ENCODE data around the gene SNX5.

Gene SNX5

GRCh38 chr20:17939622-17940223, 28.9 kb downstream of the SNX5 start:
- DNase-seq: no peak

GRCh38 chr20:17938871-17939619, 29.5 kb downstream of the SNX5 start:
- no peak for DNase-seq

GRCh38 chr20:17936761-17937732, 31.5 kb downstream of the SNX5 start:
- DNase-seq: no peak

- DNase-seq: no peak
Measured at GRCh38 chr20:17936286-17936760, 32.3 kb downstream of the SNX5 start.

DNA sequence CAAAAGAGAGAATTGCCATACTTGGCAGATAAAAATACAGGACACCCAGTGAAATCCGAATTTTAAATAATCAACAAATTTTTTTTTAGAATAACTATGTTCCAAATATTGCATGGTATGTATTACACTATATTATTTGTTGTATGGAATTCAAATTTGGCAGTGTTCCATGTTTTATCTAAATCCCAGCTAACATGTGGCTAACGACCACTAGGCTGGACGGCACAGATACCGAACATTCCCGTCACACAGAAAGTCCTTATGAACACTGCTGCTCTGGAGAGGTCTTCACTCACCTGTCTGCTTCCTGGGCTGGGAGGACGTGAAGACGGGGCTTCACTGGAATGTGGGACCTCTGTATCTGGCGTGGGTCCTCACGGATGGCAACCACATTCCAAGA, 32.8 kb downstream of the SNX5 start:
- no peak for DNase-seq

DNA sequence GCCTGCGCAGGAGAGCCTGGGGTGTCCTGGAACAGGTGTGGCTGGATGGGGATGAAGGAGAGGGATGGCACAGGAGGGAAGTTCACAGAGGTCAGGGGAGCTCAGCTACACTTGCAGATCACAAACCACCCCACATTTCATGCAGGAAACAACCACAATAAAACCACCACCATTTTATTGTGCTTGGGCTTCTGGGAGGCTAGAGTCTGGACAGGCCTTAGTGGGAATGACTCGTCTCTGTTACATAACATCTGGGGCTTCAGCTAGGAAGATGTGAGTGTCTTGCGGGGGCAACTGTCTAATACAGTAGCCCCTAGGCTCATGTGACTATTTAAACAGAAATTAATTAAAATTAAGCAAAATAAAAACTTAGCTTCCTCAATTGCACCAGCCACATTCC, 33.4 kb downstream of the SNX5 start:
- no peak for DNase-seq

- DNase-seq: no peak
Measured at GRCh38 chr20:17934141-17934862, 34.3 kb downstream of the SNX5 start.

DNA sequence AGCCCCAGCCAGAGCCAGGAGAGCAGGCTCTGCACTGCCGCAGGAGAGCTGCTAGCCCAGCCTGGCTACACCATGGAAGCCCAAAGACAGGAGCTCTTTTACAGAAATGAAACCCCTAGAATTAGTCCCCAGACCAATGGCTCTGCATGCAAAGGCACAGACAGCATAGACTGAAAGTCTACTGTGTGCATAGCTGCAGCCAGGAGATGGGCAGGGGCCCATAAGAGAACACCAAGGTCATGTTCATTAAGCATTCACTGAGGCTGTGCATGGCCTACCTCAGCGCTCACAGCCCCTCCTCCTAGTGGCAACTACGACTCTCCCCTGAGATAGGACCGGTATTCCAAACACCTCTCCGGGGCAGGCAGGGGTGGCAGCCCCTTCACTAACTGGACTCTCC, 34.9 kb downstream of the SNX5 start:
- no peak for DNase-seq

DNA sequence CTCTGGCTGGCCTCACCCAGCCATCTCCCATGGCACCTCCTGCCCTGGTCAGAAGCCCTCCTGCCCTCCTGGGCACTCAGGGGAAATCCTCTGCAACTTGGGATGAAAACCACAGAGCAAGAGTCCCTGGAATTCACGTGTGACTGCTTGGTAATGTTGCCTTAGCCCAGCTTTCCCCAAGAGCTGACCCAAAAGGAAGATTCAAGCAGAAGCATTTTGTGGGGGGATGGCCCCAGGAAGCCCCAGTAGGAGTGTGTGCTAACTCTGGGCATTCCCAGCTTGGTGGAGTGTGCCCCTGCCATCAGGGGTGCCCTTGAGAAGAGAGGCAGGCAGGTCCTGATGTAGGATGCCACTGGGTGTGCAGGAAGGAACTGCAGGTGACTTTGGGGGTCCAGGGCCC, 35.5 kb downstream of the SNX5 start:
- DNase-seq: no peak

DNA sequence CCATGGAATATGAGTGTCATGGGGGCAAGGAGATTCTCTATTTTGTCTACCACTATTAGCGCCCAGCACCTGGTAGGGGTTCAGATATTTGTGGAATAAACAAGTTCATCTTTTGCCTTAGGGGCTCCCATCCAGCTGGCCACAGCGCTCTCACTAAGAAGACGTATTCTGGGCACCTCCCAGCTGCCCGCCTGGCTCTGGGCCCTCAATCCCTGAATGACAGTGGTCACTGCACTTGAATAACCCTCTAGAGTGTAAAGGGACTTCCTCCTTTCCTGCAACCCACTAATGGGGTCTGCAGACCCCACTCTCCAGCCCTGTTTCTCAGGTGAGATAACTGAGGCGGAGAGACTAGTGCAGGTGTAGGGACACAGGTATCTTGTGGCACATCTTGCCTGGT, 36.2 kb downstream of the SNX5 start:
- DNase-seq: no peak

GRCh38 chr20:17931513-17931912, 37.1 kb downstream of the SNX5 start:
- DNase-seq: no peak

DNA sequence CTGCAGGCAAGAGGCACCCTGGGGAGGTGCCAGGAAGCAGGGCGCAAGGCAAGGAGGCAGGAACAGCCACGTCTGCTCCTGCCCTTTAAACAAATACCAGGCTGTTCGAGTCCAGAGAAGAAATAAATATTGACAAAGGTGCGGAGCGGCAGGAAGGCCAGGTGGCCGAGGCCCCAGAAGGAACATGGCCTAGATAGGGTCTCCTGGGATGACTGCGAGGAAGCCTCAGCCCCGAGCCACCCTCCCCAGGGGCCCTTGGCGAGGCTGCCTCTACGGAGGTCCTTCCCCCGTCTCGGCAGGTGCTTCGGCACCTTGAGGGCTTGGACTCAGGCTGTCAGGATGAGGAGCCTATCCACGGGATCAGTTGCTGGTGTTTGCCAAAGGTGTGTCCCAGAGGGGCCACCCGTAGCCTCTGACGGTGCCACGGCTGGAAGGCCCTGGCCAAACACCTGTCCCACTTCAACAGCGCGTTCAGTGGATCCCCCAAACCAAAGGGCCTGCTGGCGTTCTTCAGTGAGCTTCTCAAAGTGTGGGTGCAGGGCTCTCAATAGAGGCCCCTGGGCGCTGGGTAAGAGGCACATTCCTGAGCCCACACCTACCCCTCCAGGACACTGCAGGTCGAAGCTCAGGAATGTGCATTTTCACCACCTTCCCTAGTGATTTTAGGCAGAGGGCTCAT, 39.8 kb downstream of the SNX5 start:
- no peak for DNase-seq

DNA sequence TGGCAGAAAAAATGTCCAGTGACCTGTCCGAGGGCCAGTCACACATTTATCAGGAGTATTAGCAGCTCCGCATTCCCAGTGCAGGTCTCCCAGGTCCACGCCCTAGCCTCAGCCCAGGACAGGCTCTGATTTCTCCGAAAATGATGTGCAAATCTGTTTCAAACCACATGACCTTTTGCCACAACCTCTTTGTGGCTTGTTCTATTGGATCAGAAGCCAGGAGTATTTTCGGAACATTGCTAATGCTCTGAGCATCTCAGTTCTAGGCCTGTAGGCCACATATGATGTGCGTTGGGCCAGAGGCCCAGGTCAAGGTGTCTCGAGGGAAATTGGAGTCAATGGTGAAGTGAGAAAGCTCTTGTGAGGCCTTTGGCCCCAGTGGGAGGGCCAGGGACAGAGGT, 40.4 kb downstream of the SNX5 start:
- DNase-seq: no peak

- no peak for DNase-seq
Measured at GRCh38 chr20:17925940-17926300, 42.7 kb downstream of the SNX5 start.

GRCh38 chr20:17925141-17925939, 43.3 kb downstream of the SNX5 start:
- no peak for DNase-seq

- no peak for DNase-seq
Measured at GRCh38 chr20:17921774-17922173, 46.8 kb downstream of the SNX5 start.

DNA sequence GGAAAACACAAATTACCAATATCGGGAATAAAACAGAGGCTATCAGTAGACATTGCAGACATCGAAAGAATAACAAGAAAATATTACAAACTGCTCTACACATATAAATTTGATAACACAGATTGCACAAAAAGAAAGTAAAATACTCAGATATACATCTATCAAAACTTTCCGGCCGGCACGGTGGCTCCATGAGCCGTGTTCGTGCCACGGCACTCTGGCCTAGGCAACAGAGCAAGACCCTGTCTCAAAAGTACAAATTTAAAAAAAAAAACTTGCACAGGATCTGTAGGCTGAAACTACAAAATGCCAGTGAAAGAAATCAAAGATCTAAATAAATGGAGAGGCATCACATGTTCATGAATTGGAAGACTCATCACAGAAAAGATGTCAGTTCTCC, 49.4 kb downstream of the SNX5 start:
- DNase-seq: no peak

DNA sequence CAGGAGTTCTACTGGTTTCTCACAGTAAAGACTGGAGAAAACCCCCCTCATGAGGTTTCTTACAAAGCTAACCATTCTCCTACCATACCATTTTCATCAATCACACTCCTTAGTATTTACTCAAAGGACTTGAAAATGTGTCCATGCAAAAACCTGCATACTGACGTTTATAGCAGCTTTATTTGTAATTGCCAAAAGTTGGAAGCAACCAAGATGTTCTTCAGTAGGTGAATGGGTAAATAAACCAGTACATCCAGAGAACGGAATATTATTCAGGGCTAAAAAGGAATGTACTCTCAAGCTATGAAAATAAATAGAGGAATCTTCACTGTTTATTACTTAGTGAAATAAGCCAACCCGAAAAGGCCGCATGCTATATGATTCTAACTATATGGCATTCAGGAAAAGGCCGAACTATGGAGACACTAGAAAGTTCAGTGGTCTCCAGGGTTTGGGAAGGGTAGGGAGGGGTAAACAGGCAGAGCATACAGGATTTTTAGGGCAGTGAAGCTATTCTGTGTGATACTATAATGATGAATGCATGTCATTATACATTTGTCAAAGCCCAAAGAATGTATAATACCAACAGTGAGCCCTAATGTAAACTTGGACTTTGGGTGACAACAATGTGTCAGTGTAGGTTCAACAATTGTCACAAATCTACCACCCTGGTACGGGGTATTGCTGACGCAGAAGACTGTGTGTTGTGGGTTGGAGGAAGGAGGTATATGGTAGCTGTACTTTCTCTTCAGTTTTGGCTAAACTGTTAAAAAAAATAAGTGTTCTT, 50.6 kb downstream of the SNX5 start:
- DNase-seq: no peak

DNA sequence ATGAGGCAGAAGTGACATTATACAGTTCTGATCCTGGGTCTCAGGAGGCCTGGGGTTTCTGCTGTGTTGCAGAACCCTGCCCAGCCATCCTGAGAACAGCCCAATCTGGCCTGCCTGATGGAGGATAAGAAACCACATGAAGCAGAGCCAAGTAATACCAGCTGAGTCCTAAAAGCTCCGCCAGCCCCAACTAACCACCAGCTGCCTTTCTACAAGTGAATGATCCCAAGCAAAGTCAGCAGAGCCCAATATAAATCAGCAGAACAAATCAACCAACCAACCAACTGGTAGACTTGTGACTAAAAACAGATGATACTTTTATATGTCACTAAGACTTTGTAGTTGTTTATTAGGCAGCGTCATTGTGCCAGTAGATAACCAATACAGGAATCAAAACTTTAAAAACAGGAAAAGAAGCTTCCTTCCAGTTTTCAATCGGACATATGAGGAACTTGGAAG, 52.1 kb downstream of the SNX5 start:
- DNase-seq: no peak

DNA sequence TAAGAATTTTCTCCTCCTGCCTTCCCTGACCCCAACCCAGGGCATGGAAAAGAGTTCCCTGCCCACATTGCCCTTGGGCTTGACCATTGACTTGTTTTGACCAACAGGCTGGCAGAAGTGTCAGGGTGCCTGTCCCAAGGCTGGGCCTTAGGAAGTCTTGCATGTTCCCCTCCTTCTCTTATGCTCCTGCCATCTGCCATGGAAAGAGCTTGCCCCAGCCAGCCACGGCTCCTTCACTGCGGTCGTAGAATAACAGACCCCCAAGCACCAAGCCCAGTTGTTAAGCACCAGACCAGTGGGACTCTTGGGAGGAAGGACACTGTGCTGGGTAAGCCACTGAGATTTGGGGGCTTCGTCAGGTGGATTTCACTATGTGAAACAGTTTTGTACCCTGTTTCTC, 53.6 kb downstream of the SNX5 start:
- no peak for DNase-seq

DNA sequence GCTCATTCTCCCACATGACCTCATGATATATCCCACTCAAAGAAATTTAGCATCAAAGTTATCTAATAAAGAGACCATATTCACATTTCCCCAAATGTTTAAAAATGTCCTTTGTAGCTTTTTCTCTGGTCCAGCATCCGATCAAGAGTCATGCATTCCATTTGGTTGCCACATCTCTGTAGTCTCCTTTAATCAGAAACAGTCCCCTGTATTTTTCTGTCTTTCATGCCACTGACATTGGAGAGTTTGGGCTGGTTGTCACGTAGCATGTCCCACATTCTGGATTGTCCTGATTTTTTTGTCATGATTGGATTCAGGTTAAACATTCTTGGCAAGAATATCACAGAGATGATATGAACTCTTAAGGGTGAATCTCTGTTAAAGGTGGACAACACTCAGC, 55.7 kb downstream of the SNX5 start:
- no peak for DNase-seq

All from NCI-H1436 treated with DMSO at 0.1 percent for 48 hours (cell line).